ENCODE measurements around the gene PSAPL1. TPM values are rescaled to one million over a fixed set of nuclear protein-coding genes. Genes with fewer than 3 reads are reported as not detected.

Gene PSAPL1
- total RNA-seq, 1 donor from 2014 or later, result not detected

- no peak overlapping the region for H3K27ac ChIP-seq (ENCODE audit: low read depth, low read length)
- H3K27me3 ChIP-seq (ENCODE audit: control insufficient read depth in 3 of 3, insufficient read depth in 3 of 3, low read length in 3 of 3), result peaks cover 14 to 50% (median 50%) of the 10 kb centered on the region in 3 donors
- no peaks in the 10 kb centered on the region for H3K9me3 ChIP-seq (ENCODE audit: control insufficient read depth in 3 of 3, low read length in 3 of 3)
- peaks cover 4 to 11% (median 6%) of the 10 kb centered on the region in 3 donors for H3K4me1 ChIP-seq (ENCODE audit: control insufficient read depth in 3 of 3, insufficient read depth in 3 of 3, low read length in 3 of 3)
- no peak overlapping the region for H3K4me3 ChIP-seq (ENCODE audit: low read length in 3 of 3)
- no peak overlapping the region for H3K9ac ChIP-seq (ENCODE audit: low read depth in 1 of 3, low read length in 3 of 3)
- no peaks in the 10 kb centered on the region for H3K36me3 ChIP-seq (ENCODE audit: control insufficient read depth in 3 of 3, insufficient read depth in 3 of 3, low read length in 3 of 3)
Observed at GRCh38 chr4:7393601-7394575, 40.8 kb downstream of the PSAPL1 start.

- Histone ChIP-seq H3K27me3 (ENCODE audit: control insufficient read depth in 3 of 3, insufficient read depth in 3 of 3, low read length in 3 of 3) (peaks cover 14 to 46% (median 44%) of the 10 kb centered on the region in 3 donors), H3K27ac (ENCODE audit: low read depth, low read length) (no peak overlapping the region), H3K36me3 (ENCODE audit: control insufficient read depth in 3 of 3, insufficient read depth in 3 of 3, low read length in 3 of 3) (no peaks in the 10 kb centered on the region), H3K9me3 (ENCODE audit: control insufficient read depth in 3 of 3, low read length in 3 of 3) (no peaks in the 10 kb centered on the region), H3K4me3 (ENCODE audit: low read length in 3 of 3) (no peak overlapping the region), H3K4me1 (ENCODE audit: control insufficient read depth in 3 of 3, insufficient read depth in 3 of 3, low read length in 3 of 3) (peaks cover 1 to 6% (median 3%) of the 10 kb centered on the region in 3 donors), H3K9ac (ENCODE audit: low read depth in 1 of 3, low read length in 3 of 3) (no peak overlapping the region)
Observed at GRCh38 chr4:7392438-7393421, 42.0 kb downstream of the PSAPL1 start.

DNA sequence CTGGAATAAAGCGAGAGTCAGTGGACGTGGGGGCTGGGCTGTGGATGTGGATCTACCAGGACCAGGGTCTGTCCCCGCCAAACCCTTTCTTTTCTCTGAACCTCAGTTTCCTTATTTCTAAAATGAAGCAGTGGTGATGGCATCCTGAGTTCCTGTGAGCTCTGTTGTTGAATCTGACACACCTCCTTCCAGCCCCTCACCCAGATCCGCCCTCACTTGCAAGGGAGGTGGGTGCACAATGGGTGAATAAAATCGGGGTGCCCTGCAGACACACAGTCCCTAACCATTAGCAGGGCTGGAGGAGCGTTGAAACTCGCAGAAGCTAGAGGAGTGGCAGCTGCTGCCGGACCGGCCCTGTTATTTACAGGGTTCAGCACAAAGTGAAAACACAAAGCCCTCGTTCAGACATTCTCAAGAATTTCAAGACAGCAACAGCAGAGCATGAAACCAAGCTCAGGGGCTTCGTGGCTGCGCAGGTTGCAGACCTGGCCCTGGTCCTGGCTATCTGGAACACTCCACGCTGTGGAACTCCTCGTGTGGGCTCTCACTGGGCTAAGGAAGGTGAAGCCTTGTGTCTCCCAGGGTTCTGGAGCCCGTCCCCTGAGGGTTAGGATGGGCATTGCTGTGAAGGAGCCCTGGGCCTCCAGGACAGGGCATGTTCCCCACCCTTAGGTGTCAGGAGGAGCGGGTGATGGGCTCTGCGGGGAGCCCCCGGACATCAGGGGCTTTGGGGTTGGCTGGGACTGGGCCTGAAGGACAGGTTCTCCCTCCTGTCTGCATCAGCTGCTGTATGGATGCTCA lies 42.9 kb downstream of the PSAPL1 start:
- Histone ChIP-seq H3K27ac (ENCODE audit: low read depth, low read length) (no peak overlapping the region), H3K27me3 (ENCODE audit: control insufficient read depth in 3 of 3, insufficient read depth in 3 of 3, low read length in 3 of 3) (peaks cover 14 to 43% (median 40%) of the 10 kb centered on the region in 3 donors), H3K4me3 (ENCODE audit: low read length in 3 of 3) (no peak overlapping the region)

GRCh38 chr4:7390906-7391636 lies 43.7 kb downstream of the PSAPL1 start:
- H3K36me3 ChIP-seq (ENCODE audit: control insufficient read depth in 3 of 3, insufficient read depth in 3 of 3, low read length in 3 of 3), result no peaks in the 10 kb centered on the region
- peaks cover 0 to 3% (median 3%) of the 10 kb centered on the region in 3 donors for H3K4me1 ChIP-seq (ENCODE audit: control insufficient read depth in 3 of 3, insufficient read depth in 3 of 3, low read length in 3 of 3)
- no peak overlapping the region for H3K27ac ChIP-seq (ENCODE audit: low read depth, low read length)
- peaks cover 14 to 43% (median 39%) of the 10 kb centered on the region in 3 donors for H3K27me3 ChIP-seq (ENCODE audit: control insufficient read depth in 3 of 3, insufficient read depth in 3 of 3, low read length in 3 of 3)
- no peak overlapping the region for H3K4me3 ChIP-seq (ENCODE audit: low read length in 3 of 3)
- no peaks in the 10 kb centered on the region for H3K9me3 ChIP-seq (ENCODE audit: control insufficient read depth in 3 of 3, low read length in 3 of 3)
- no peak overlapping the region for H3K9ac ChIP-seq (ENCODE audit: low read depth in 1 of 3, low read length in 3 of 3)

More for the DNA sequence above, 42.9 kb downstream of the PSAPL1 start:
- Histone ChIP-seq H3K9me3 (ENCODE audit: control insufficient read depth in 3 of 3, low read length in 3 of 3) (no peaks in the 10 kb centered on the region), H3K9ac (ENCODE audit: low read depth in 1 of 3, low read length in 3 of 3) (no peak overlapping the region), H3K4me1 (ENCODE audit: control insufficient read depth in 3 of 3, insufficient read depth in 3 of 3, low read length in 3 of 3) (peaks cover 0 to 3% (median 3%) of the 10 kb centered on the region in 3 donors), H3K36me3 (ENCODE audit: control insufficient read depth in 3 of 3, insufficient read depth in 3 of 3, low read length in 3 of 3) (no peaks in the 10 kb centered on the region)

DNA sequence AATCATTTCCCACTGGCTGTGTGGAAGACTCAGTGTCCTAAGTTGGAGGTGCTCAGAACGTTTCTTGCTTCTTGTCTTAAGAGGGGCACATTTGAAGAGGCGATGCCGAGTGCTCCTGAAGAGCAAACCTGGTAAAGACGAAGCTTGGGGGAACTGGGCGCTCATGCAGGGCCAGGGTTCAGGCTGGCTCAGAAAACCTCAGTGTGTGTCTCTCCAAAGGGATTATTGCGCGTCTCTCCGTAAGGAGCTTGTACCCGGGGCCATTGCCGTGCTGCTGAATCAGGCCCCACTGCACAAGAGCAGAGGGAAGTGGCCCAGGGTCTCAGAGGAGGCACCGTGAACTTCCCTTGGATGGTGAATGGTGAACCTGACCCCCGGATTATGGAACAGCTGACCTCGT lies 44.4 kb downstream of the PSAPL1 start:
- peaks cover 14 to 43% (median 34%) of the 10 kb centered on the region in 3 donors for H3K27me3 ChIP-seq (ENCODE audit: control insufficient read depth in 3 of 3, insufficient read depth in 3 of 3, low read length in 3 of 3)
- peaks cover 0 to 3% (median 3%) of the 10 kb centered on the region in 3 donors for H3K4me1 ChIP-seq (ENCODE audit: control insufficient read depth in 3 of 3, insufficient read depth in 3 of 3, low read length in 3 of 3)
- H3K36me3 ChIP-seq (ENCODE audit: control insufficient read depth in 3 of 3, insufficient read depth in 3 of 3, low read length in 3 of 3), result no peaks in the 10 kb centered on the region
- H3K9me3 ChIP-seq (ENCODE audit: control insufficient read depth in 3 of 3, low read length in 3 of 3), result no peaks in the 10 kb centered on the region
- H3K4me3 ChIP-seq (ENCODE audit: low read length in 3 of 3), result no peak overlapping the region
- no peak overlapping the region for H3K27ac ChIP-seq (ENCODE audit: low read depth, low read length)
- no peak overlapping the region for H3K9ac ChIP-seq (ENCODE audit: low read depth in 1 of 3, low read length in 3 of 3)

- H3K4me3 ChIP-seq (ENCODE audit: low read length in 3 of 3), result no peak overlapping the region
- no peaks in the 10 kb centered on the region for H3K9me3 ChIP-seq (ENCODE audit: control insufficient read depth in 3 of 3, low read length in 3 of 3)
- peaks cover 14 to 37% (median 34%) of the 10 kb centered on the region in 3 donors for H3K27me3 ChIP-seq (ENCODE audit: control insufficient read depth in 3 of 3, insufficient read depth in 3 of 3, low read length in 3 of 3)
Observed at GRCh38 chr4:7389719-7390118, 45.0 kb downstream of the PSAPL1 start.

GRCh38 chr4:7389101-7389701 lies 45.5 kb downstream of the PSAPL1 start:
- Histone ChIP-seq H3K9ac (ENCODE audit: low read depth in 1 of 3, low read length in 3 of 3) (no peak overlapping the region), H3K27me3 (ENCODE audit: control insufficient read depth in 3 of 3, insufficient read depth in 3 of 3, low read length in 3 of 3) (peaks cover 14 to 34% (median 32%) of the 10 kb centered on the region in 3 donors), H3K36me3 (ENCODE audit: control insufficient read depth in 3 of 3, insufficient read depth in 3 of 3, low read length in 3 of 3) (no peaks in the 10 kb centered on the region), H3K9me3 (ENCODE audit: control insufficient read depth in 3 of 3, low read length in 3 of 3) (no peaks in the 10 kb centered on the region), H3K27ac (ENCODE audit: low read depth, low read length) (no peak overlapping the region), H3K4me1 (ENCODE audit: control insufficient read depth in 3 of 3, insufficient read depth in 3 of 3, low read length in 3 of 3) (peaks cover 0 to 3% (median 3%) of the 10 kb centered on the region in 3 donors), H3K4me3 (ENCODE audit: low read length in 3 of 3) (no peak overlapping the region)

More at GRCh38 chr4:7389719-7390118, 45.0 kb downstream of the PSAPL1 start:
- H3K27ac ChIP-seq (ENCODE audit: low read depth, low read length), result no peak overlapping the region
- peaks cover 0 to 3% (median 3%) of the 10 kb centered on the region in 3 donors for H3K4me1 ChIP-seq (ENCODE audit: control insufficient read depth in 3 of 3, insufficient read depth in 3 of 3, low read length in 3 of 3)
- H3K9ac ChIP-seq (ENCODE audit: low read depth in 1 of 3, low read length in 3 of 3), result no peak overlapping the region
- no peaks in the 10 kb centered on the region for H3K36me3 ChIP-seq (ENCODE audit: control insufficient read depth in 3 of 3, insufficient read depth in 3 of 3, low read length in 3 of 3)

- peaks cover 8 to 29% (median 26%) of the 10 kb centered on the region in 3 donors for H3K27me3 ChIP-seq (ENCODE audit: control insufficient read depth in 3 of 3, insufficient read depth in 3 of 3, low read length in 3 of 3)
- H3K9ac ChIP-seq (ENCODE audit: low read depth in 1 of 3, low read length in 3 of 3), result no peak overlapping the region
- peaks cover 0 to 3% (median 2%) of the 10 kb centered on the region in 3 donors for H3K4me1 ChIP-seq (ENCODE audit: control insufficient read depth in 3 of 3, insufficient read depth in 3 of 3, low read length in 3 of 3)
- H3K27ac ChIP-seq (ENCODE audit: low read depth, low read length), result no peak overlapping the region
- H3K9me3 ChIP-seq (ENCODE audit: control insufficient read depth in 3 of 3, low read length in 3 of 3), result no peaks in the 10 kb centered on the region
- H3K36me3 ChIP-seq (ENCODE audit: control insufficient read depth in 3 of 3, insufficient read depth in 3 of 3, low read length in 3 of 3), result no peaks in the 10 kb centered on the region
- H3K4me3 ChIP-seq (ENCODE audit: low read length in 3 of 3), result no peak overlapping the region
Observed at GRCh38 chr4:7388627-7389026, 46.1 kb downstream of the PSAPL1 start.
